GM18508 (cell line): Measurements from ENCODE around the gene ATIC.

Experiments used
- ATAC-seq: cut with Tn5 transposase; IDR thresholded peaks from one replicate; pipeline ENCODE4 v1.9.1; 2021; ENCODE audit warnings: moderate number of reproducible peaks; ENCODE audit not compliant: insufficient read depth, unreplicated experiment

ATIC gene

DNA sequence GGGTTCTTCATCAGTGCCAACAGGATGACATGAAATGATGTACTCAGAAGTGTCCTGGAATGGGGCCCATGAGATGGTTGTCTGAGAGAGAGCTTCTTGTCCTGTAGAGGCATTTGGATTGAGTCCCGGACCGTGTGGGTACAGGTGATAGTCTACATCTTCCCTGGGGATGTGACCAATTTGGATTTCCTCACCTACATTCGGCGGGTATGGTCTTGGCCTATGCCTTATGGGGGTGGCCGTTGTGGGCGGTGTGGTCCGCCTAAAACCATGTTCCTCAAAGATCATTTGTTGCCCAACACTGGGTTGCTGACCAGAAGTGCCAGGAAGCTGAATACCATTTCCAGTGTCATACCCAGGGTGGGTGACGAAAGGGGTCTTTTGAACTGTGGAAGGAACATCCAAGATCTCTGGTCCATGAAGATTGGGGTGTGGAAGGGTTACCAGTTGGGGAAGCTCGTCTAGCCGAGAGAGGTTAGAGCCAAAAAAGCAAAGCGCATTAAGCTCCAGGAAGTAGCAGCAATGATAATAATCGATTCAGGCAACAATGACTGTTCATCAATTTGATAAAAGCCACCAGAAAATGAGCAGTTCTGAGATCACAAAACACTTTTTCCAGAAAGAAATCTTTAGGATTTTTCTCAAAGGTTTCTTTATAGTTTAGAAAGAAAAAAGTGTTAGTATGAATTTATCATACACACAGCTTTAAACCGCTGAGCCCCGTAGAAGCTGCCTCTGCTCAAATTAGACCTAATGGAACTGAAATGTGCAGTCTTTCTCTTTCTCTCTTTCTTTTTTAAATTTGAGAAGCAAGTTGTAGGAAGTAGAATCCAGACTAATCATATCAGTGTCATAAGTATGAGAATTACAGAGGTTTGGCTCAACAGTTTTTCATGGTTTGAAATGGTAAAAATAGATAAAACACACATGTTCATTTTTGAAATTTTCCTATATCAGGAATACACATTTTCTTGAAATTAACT is 60.3 kb downstream of the ATIC start:
- ATAC-seq, result no peak

DNA sequence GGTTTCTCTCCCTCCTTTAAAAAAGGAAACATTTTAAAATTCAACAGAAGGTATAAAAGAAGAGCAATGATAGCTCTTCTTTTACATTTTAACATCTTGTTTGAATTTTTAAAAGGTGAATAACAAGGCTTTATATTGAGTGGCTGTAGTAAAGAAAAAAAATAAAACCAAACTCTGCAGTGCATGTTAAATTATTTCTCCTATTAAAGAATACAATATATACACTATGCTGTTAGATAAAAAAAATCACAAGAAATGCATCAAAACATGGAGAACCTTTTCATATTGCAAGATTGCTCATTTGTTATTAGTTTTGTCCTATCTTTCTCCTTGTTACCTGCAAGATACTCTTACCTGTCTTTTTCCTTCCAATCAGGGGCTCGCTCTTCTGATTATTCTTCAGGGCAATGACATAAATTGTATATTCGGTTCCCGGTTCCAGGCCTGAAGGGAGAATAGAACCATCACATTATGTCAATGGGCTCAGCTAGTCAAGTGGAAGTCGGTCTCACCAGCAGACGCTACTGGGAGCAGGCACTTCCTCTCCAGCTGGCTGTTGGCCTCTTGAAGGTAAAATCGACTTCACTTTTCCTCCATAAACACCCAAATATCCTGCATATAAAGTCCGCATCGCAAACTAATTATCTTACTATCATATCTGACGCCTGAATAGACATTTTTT is 61.2 kb downstream of the ATIC start:
- ATAC-seq, result no peak

DNA sequence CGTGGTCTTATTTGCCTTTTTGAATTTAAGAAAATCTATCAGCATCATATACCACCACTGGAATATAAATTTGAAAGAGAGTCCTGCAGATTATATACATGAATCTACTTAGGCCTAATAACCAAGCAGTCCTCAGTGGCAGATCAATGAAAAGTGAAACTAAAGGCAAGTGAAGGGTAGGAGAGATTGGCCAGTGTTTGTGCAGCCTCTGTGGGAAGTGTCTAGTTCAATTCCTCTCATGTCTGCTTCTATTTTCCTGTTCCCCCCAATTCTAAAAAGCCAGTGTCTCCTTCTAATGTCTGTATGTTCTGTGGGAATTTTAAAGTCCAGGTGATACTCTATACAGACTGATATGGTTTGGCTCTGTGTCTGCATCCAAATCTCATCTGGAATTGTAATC is 62.1 kb downstream of the ATIC start:
- no peak for ATAC-seq

DNA sequence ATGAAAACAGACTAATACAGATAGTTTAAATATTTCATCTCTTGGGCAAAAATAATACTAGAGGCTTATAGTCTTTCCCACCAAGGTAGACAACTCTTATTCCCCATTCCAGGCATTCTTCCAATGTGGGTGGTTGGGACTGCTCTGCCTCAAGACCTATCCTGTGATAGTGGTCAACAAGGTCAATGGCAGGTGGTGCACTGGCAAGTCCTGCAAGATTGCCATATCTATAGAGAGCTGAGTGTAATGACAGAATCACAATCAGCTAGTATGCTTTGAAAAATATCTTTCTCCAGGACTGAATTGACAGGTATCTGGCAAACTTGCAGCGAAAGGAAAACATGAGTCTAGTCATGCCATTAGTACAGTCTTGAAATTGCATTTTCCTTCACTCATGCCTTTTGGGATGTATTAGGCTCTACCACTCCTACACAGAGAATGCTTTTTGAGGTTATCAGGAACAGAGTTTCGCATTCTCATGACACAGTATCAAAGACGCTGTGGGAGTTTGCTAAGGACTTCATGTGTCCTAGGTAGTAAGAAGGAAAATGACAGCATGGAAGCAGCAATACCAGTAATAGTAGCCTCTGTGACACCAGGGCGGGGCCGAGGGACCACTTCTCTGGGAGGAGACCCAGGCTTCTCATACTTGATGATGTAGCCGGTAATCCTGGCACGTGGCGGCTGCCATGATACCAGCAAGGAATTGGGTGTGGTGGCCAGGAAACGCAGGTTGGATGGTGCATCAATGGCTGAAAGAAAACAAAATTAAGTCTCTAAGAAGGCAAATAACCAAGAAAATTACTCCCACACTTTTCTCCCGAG is 63.0 kb downstream of the ATIC start:
- ATAC-seq, result no peak

DNA sequence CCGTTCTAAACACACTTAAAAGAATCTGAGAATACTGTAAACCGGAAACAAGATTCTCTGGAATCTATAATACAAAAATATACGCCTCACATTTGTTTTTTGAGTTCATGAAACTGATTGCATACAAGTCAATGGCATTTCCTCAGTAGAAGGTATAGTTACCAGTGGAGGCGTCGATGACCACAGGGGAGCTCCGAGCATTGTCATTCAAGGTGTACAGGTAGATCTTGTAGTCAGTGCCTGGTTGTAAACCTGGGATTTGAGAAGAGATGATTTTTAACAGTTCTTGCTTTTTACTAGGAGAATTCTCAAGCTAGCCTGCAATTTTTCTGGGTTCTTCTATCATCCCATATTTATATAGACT is 63.6 kb downstream of the ATIC start:
- ATAC-seq, result no peak

DNA sequence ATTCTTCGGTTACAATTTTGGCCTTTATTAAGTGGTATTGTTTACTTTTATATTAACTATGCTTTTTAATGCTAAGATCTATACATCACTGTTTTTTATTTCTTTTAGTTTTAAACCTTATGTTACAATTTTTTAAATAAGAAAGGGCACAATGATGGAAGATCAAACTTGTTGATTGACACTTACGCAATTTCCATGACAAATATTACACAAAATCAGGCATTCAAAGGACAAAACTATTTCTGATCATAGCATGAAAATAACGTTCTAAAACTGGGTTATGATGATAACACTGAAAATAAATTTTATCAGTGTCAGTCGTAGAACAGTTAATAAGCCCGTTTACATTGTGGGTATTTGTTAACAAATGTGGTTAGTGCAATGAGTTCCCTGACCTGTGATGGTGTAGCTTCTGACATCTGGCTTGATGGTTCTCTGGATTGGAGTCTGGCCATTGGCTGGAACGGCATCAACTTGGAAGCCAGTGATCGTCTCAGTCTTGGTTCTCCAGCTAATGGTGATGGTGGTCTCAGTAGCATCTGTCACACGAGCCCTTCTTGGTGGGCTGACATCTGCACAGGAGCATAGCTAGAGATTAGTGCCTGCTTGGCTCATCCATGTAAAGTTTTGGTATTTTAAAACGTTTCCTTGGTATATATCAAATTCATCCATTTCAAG is 64.4 kb downstream of the ATIC start:
- ATAC-seq, result no peak

DNA sequence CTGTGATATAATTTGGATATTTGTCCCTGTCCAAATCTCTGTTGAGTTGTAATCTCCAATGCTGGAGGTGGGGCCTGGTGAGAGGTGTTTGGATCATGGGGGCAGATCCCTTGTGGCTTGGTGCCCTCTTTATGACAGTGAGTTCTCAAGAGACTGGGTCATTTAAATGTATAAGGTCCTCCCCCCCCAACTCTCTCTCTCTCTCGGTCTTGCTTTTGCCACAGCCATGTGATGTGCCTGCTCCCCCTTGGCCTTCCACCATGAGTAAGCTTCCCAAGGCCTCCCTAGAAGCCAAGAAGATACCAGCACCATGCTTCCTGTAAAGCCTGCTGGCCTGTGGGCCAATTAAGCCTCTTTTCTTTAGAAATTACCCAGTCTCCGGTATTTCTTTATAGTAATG is 65.4 kb downstream of the ATIC start:
- no peak for ATAC-seq

DNA sequence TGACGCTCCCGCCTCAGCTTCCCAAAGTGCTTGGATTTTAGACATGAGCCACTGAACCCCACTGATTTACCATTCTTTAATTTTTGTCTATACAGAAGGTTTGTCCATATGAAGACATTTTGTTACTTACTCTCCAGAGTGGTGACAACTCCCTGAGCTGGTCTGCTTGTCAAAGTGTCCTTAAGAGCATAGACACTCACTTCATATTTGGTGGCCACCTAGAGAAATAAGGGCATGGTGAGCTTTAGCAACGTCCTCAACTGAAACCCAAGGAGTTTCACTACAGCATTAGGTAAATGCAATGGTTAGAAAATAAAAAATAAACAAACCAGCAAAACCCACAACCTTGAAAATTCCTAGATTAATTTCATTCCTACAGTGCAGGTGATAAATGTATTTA is 66.2 kb downstream of the ATIC start:
- ATAC-seq, result no peak

DNA sequence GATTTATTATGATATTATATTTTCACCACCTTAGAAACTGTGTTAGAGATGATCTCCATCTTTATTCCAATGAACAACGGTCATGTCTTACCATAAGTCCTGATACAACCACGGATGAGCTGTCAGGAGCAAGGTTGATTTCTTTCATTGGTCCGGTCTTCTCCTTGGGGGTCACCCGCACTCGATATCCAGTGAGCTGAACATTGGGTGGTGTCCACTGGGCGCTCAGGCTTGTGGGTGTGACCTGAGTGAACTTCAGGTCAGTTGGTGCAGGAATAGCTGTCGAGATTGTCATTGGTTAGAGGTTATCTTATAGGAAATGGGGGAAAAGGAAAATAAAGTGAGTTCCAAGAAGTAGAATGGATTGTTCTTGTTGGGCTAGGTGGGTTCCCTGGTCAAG is 67.2 kb downstream of the ATIC start:
- ATAC-seq, result no peak

DNA sequence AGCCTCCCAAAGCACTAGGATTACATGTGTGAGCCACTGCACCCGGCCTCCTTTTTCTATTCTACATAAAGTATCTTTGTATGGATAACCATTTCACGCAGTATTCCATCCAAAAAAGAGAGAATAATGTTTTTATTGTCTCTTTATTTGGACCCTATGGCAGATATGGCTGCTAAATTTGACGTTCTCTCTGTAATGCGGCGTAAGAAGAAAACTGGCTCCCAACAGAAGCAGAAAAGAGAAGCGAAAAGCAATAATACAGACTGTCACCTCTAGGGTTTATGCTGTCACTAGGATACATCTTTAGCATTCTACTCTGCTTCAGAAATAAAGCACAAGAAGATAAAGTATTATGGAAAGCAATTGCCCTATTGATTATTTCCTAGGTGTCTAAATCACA is 68.1 kb downstream of the ATIC start:
- no peak for ATAC-seq

DNA sequence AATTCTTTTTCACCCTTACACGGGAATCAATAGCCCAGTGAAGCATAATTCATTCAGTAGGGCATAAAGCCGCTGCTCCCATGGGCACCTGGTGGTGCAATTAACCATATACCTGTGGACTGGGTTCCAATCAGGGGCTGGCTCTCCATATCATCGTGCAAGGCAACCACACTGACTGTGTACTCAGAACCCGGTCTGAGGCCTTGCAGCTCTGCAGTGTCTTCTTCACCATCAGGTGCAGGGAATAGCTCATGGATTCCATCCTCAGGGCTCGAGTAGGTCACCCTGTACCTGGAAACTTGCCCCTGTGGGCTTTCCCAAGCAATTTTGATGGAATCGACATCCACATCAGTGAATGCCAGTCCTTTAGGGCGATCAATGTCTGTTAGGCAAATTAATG is 68.8 kb downstream of the ATIC start:
- no peak for ATAC-seq

DNA sequence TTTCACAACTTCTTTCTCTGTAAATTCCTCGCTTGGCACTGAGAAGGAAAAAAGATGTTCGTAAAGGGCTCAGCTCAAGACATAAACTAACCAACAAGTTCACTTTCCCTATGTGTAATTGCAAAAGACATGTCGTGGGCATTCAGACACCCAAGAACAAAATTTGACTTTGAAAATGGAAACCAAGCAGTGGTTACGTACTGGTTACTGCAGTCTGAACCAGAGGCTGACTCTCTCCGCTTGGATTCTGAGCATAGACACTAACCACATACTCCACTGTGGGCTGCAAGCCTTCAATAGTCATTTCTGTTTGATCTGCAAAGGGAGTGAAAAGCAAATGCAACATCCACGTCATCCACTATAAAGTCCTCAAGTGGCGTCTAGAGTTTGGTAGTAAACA is 70.2 kb downstream of the ATIC start:
- no peak for ATAC-seq

DNA sequence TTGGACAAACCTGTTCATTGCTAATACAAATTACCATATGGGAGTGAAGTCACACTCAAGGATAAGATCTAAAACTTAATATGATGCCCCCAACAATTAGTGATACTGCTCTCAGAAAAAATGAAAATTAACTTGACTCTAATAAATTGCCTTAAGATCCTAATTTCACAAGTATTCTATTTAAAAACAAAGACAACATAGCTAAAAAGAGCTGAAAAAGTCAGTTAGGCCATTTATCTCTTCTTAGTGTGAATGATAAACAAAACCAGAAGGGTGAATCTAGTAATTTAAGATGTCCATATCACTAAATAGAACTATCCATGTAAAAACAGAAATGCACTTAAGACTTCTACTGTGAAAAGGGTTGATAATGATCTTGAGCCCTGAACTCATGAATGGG is 70.6 kb downstream of the ATIC start:
- no peak for ATAC-seq

DNA sequence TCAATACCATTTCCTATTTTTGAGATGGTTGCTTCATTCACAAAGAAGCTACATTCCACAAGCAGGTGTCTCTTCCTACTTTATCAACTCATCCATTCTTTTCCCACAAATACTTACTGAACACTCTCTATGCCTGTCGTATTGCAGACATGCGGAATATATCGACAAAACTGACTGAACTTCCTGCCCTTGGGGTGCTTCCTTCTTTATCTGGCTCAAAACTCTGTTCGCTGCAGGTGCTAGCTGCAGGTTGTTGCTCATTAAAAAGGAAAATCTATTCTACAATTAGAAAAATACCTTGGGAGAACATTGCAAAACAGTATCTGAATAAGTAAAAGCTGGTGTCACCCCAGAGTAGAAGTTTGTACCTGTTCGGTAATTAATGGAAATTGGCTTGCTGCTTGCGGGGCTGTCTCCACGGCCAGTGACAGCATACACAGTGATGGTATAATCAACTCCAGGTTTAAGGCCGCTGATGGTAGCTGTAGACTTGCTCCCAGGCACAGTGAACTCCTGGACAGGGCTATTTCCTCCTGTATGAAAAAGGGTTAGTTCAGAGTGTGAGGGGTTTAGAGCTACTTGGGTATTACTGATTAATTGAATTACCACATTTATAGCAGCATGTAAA is 71.9 kb downstream of the ATIC start:
- ATAC-seq, result no peak

DNA sequence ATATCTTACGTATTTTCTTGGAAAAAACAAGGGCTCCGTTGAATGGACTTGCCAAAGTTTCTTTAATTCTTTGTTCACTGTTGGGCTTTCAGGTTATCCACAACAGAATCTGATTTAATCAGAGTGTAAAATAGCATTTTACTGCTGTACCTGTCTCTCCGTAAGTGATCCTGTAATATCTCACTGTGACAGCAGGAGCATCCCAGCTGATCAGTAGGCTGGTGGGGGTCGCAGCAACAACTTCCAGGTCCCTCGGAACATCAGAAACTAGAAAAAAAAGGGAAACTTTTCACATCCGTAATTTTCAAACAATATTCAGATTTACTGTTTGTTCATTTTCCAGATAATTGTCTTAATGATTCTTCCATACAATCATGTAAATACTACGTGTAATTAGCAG is 72.9 kb downstream of the ATIC start:
- ATAC-seq, result no peak

DNA sequence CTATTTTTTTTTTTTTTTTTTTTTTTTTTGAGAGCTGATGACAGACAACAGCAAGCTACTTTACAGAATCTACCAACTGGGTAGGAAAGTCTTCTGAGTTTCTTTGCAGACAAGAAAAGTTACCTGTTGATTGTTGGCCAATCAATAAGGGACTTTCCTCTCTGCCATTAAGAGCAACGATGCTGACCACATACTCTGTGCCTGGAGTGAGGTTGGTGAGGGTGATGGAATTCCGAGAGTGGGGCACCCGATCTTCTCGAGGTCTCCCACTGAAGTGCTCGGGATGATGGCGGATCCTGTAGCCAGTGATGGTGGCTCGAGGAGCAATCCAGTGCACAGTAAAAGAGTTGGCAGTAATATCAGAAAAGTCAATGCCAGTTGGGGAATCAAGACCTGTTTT is 74.7 kb downstream of the ATIC start:
- ATAC-seq, result no peak

DNA sequence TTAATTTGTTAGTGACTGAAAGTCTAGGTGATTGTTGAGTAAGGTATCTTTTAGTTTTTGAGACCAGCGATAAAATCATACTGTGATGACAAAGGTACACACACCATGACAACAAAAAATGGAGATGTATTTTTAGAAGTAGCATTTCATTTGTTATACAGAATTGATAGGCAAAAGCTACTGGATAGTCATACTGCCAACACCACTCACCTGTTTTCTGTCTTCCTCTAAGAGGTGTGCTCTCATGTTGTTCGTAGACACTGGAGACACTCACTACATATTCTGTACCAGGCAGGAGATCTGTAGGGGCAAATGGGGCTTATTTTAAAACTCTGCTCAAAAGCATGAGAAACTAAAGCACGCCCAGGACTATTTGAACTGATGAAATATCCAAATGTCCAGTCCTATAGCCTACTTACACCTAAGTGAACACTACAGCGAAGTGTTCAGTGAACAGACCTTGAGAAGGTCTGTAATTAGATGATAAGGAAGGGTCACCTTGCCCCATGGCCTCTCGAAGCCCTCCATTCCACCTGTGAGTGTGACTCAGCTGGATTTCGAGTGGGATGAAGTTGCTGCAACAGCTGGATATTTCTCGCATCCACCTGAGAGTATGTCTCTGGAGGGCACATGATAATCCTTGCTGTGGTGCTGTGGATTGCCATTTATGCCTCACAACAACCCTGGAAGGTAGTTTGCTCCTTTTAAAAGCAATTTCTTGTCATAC is 76.3 kb downstream of the ATIC start:
- no peak for ATAC-seq

DNA sequence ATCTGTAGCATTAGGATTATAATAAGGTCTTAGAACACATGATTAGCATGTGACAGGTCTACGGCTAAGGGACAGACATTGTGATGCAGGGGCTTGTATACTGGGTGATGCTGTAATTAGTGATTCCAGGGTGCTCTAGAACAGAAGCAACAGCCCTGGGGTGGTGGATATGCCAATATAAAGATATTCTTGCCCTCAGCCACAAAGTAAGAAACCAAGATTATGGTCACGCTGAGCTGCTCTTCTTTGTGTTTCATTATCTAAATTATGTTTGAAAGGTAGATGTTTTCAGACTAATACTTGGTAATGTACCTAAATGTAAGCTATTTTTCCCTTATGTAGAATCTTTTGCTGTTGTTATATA is 78.7 kb downstream of the ATIC start:
- ATAC-seq, result no peak

DNA sequence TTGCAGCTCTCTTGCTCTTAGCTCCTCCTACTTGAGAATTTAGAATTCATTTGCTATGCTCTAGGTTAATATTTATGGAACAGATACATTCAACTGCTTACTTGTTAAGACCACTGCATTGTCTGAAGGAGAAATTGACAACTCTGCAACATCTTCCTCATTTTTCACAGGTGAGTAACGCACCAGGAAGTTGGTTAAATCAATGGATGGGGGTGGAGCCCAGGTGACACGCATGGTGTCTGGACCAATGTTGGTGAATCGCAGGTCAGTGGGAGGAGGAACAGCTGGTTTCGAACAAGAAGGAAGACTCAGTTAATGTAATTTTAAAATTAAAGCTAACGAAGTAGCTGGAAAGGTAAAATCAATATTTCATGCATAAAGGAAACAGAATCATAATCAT is 79.7 kb downstream of the ATIC start:
- ATAC-seq, result no peak
